GM15510 (cell line): Measurements from ENCODE around the gene FAM110D.

ENCODE experiments used
- POLR2A ChIP-seq: IDR thresholded peaks from 3 replicates; pipeline ENCODE4 v1.6.1; 2011; ENCODE audit warnings: borderline replicate concordance; ENCODE audit not compliant: insufficient read length; ENCODE audit errors: extremely low read depth

Gene FAM110D

DNA sequence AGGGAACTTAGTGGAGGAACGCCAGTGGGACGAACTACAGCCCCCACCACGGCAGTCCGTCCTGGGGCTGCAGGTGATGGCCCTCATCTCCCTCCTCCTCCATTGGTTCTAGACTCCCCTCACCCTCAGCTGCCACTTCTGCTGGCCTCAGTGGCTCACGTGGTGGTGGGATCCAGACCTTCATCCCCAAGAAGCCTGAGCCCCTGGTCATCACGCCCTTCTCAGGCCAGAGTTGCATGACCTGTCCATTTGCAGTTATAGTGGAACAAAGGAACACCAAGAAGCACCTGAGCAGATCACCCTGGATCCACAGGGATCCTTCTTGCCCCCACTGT, 13.0 kb upstream of the FAM110D start:
- no peak for TF ChIP-seq POLR2A

DNA sequence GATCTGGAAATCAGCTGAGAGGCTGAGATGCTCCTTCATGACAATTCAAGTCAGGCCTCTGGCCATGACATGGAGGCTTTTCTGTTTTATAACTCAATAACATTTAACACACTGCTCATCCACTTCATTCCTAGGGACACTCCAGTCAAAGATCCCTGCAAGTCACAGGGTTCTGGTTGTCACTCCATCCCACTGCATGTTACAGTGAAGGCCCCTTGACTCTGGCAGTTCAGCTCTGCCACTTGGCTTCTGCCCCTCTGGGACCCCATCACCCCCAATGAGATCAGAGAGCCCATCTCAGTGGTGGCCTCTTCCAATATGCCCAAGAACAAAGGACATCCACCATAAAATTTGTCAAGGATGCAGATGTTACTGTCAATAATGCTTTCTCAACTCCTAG, 10.0 kb upstream of the FAM110D start:
- TF ChIP-seq POLR2A, result no peak

DNA sequence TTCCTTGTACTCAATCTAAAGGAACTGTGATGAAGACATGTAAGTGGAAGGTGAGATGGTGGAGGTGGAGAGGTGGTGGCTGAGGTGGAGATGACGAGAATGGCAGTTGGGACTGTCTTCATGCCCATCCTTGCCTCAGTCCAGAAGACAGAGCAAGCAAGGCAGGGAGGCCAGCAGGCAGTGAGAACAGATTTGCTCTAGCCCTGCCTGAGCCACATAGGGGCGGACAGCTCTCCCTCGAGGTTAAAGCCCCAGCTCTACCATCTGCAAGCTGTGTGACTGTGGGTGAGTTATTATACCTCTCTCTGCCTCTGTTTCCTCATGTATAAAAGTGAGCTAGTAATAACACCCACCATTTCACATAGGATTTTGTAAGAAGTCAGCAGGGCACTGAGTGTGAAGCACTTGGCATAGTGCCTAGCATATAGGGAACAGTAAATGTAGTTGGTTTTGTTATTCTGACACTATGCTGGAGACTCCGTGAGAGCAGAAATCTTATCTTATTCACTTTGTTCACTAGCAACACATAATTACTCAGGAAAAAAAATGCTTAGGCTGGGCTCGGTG, 4.8 kb upstream of the FAM110D start:
- no peak for TF ChIP-seq POLR2A

DNA sequence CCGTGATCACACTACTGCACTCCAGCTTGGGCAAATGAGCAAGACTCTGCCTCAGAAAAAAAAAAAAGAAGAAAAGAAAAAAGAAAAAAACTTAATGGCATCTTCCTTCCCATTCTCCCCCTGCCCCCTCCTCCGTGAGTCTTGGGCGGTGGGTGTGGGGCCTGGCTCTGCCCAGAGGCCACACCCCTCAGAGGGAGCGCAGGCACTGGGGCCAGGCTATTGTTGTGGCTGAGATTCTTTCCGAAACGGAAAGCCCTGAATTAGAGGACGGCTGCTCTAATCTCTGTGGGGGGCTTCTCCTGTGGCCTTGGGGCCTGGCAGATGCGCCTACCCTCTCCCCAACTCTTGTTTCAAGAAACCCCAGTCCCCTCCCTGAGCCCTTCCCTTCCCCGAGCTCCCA, 4.1 kb upstream of the FAM110D start:
- no peak for TF ChIP-seq POLR2A

DNA sequence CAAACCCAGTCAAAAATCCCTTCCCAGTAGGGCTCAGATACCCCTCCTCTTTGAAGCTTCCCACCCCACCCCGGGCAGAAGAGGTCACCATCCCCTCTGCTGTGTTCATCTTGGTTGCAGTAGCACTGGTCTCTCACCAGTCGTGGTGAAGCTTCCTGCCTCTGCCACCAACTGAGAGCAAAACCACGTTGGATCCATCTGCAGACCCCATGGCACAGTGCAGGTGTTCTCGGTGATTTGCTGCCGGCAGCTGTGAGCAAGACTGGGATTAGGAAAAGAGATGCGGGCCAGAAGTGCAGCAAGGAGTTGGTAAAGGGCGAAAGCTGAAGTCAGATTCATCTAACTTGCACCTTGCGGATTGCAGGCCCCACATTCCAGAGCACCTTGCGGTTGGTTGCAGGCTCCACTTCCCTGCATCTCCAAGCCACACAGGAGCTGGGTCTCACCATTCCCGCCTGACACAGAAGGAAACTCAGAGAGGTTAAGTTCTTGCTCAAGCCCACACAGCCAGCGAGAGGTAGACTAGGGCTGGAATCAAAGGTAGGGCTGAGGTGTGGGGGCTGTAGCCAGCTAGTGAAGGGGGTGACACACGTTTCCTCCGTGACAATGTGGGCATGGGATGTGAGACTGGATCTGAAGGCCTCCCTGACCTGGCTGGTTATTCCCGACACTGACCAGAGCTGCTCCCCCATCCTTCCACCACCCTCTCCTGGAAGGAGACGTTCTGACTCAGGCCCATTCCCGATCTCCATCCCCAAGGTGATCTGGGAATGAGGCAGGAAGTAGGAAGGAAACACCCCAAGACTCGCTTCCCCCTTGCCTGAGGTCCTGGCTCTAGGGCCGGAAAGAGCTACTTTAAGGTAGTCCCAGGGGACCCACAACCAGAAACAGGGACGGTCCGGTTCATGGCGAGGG, 3.3 kb upstream of the FAM110D start:
- TF ChIP-seq POLR2A, result no peak

DNA sequence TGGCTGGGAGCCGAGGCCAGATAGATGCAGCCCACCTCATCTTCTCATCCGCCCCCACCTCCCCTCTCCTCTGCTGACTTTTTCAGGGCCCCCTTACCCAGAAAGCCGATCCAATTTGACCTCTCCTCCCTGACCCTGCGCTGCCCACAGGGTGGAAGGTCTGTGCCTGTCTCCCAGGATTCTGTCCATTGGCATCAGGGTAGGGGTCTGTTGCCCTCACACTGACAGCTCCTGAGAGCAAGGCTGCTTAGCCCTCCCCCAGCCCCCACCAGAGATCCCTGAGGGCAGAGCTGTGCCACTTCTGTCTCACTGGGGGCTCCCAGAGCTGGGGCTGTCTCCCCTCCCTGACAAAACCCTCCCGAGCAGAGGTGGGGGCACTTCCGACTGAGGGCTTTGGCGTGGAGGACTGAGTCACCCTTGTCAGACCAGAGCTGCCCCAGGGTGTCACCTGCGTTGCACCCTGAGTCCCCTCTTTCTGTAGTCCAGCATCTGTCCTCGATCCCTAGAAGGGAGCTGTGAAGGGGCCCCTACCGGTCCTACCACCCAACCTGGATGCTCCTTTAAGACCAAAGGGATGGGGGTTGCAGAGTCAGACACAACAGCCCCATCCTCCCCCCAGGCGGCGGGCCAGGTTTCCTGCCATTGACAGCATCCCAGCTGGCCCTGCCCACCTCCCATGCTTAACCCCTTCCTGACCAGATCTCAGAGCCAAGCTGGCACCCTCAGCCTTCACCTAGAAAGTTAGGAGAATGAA, 2.4 kb upstream of the FAM110D start:
- no peak for TF ChIP-seq POLR2A

DNA sequence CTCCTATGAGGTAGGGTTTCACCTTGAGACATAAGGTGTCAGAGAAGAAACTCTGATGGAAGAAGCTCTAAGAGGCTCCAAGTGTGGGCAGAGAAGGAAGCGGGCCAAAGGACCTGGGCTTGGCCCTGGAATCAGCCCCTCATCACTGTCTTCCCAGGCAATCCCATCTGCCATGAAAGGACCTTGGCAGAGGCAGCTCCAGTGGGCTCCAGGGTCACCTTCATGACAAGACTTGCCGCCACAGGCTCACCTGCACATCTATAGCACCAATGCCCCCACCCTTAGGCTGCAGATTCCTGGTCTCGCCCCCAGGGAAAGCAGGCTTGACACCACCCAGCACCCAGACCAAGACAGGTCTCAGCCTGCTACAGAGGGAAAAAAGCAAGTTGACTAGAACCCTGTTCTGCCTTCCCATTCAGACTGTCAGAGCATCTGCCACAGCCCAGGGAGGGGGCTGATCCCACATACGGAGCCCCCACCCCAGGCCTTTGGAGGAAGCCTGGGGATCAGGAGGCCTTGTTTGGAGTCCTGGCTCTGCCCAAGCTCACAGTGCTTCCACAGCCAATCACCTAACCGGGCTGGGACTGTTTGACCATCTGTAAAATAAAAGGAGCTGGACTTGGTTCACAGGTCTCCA, 490 bp upstream of the FAM110D start:
- no peak for TF ChIP-seq POLR2A

DNA sequence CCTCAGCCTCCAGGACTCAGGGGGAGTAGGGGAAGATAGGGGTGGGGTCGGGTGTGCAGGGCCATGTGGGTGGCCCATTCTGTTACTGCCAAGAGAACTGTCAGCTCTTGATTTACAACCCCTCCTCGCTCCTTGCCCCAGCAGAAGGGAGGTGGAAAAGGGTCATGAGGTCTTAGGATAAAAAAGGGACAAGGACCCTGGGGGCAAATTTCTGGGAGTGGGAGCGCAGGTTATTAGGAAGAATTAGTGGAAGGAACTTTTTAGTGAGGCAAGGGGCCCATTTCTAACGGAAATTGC, 812 bp downstream of the FAM110D start:
- no peak for TF ChIP-seq POLR2A

DNA sequence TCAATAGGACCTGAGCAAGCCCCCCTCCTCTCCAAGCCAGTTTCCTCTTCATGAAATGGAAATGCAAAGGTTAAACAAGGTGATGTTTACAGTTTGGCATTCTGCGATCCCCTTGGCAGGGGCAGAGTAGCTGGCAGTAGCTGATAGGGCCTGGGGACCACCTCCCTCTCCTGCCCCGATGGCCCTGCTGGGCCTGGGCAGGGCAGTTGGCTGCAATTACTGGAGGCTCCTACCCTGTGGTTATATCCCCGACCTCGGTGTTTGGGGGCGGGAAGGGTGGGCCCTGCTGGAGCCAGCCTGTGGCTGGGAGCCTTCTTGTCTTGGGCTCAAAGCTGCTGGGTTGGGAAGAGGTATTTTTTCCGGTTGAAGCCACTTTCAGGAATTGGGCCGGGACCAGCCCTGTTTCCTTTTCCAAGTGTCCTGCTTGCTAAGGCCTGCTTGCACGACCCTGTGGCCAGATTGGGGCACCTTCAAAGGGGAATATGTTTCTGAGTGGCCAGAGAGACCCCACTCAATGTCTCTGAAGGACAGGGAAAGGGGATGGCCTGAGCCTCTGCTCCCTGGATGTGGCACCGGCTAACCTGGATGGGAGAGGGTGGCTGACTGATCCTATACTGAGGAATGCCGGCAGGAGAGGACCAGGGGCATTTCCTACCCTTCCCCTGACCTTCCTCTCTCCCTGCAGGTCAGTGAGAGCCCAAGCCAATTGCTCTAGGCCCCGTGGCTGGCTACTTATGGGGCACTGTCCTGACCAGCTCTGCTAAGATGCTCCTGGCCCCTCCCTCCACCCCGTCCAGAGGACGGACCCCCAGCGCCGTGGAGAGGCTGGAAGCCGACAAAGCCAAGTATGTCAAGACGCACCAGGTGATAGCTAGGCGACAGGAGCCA, 1.9 kb downstream of the FAM110D start:
- no peak for TF ChIP-seq POLR2A

DNA sequence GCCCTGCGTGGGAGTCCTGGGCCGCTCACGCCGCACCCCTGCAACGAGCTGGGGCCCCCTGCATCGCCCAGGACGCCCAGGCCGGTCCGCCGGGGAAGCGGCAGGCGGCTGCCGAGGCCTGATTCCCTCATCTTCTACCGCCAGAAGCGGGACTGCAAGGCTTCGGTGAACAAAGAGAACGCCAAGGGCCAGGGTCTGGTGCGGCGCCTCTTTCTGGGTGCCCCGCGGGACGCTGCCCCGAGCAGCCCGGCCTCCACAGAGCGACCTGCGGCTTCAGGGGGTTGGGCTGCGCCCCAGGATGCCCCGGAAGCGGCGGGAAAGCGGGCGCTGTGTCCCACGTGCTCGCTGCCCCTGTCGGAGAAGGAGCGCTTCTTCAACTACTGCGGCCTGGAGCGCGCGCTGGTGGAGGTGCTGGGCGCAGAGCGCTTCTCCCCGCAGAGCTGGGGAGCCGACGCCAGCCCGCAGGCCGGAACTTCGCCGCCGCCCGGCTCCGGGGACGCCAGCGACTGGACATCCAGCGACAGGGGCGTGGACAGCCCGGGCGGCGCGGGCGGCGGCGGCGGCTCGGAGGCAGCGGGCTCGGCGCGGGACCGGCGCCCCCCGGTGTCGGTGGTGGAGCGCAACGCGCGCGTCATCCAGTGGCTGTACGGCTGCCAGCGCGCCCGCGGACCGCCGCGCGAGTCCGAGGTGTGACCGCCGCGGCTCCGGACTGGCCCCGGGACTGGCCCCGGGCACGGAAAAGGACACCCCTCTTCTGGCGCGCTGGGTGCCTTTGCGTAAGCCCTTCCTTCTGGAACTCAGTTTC, 2.7 kb downstream of the FAM110D start:
- no peak for TF ChIP-seq POLR2A

DNA sequence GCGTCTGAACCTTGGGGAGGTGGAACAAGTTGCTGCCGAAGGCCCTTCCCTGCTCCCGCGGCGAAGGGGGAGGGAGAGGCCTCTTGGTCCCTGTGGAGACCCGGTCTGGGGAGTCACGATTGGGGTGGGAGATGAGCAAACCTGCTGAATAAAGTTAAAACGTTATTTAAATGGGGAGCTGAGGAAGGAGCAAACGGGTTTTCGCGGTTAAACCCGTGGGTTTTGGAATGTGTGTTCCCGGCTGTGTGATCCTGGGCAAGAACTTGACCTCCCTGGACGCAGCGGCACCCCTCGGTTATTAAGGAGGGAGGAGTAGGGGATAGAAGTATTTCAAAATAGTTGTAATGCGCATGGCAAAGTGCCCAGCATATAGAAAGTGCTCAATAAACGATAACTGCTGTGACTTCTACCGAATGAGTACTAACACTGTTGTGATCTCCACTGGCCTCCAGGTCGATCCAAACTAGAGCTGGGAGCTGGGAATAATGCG, 3.4 kb downstream of the FAM110D start:
- TF ChIP-seq POLR2A, result no peak

DNA sequence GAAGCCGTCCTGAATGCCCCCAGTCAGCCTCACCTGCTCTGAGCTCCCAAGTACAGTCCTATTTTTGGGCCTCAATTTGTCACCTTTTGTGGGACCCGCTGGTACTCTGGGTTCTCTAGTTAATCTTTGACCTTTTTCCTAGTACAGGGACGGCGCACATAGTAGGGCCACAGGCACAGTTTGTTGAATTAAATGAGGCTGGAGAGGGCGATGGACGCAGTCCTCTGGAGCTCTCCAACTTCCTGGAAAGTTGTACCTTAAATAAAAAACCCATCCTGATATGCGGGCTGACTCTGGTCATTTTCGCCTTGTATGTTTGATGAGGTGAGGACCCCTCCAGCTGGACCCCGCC, 4.8 kb downstream of the FAM110D start:
- TF ChIP-seq POLR2A, result no peak

DNA sequence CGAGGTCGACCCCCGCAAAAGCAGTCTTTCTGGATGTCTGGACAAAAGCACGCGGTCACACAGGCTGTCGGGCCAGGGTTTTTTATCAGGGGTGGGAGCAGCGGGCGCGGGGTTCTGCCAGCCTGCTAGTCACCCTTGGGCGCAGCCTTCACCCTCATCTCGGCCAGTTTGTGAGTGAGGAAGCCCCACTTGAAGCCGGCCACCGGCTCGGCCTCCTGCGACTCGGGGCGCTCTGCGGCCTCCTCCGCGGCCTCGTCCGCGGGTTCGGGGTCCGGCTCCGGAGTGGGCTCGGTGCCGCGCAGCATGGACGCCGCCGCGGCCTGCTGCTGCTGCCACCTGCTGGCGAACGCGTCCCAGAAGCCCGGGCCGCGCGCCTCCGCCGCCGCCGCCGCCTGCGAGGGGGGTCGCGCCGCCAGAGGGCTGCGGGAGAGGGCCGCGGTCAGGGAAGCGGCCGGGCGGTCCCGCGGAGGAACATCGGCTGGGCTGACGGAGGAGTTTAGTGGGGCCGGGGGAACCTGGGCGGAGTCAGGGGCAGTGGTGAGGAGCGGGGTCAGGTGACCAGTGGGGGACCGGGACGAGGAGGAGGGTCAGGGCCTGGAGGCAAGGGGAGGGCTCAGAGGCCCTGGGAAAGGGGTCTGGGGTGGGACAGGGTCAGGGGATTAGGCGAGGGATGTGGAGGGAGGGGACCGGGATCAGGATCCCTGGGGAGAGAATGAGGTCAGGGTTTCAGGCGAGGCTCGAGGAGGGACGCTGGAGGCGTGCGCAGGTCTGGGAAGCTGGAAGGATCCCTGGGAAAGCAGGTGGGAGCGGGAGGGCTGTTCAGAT, 5.4 kb downstream of the FAM110D start:
- TF ChIP-seq POLR2A, result no peak
